ENCODE measurements around the gene AGBL3. TPM values are rescaled to one million over a fixed set of nuclear protein-coding genes. Genes with fewer than 3 reads are reported as not detected.

AGBL3 gene
- polyA plus RNA-seq, 2 of the 4 experiments (the other 2 are of a cell fraction): 2.2 to 4.3 TPM

DNA sequence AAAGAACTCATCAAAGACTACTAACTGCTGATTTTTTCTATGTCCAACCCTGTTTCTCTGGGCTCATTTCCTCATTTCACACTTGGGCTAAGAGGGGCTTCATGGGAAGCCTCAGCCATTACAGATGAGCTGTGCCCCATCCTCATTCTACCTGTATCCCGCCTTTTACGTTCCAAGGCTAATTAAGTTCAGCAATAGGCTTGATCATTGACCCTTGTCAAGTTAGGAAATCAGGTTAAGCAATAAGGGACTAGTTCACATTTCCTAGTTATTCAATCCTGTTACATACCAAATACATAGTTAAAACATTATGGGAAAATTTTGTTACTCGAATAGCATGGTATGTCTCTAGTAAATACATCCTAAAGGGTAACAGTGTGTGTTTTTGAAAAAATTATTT lies 29.3 kb upstream of the AGBL3 start:
- TF ChIP-seq, protein P1, sequence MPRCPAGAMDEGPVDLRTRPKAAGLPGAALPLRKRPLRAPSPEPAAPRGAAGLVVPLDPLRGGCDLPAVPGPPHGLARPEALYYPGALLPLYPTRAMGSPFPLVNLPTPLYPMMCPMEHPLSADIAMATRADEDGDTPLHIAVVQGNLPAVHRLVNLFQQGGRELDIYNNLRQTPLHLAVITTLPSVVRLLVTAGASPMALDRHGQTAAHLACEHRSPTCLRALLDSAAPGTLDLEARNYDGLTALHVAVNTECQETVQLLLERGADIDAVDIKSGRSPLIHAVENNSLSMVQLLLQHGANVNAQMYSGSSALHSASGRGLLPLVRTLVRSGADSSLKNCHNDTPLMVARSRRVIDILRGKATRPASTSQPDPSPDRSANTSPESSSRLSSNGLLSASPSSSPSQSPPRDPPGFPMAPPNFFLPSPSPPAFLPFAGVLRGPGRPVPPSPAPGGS (IDR thresholded peaks at IDR 0.05): no peak
- DNase-seq (ENCODE audit: low read depth in 1 of 2, low spot score in 1 of 2) (no peak), ATAC-seq (no peak), FAIRE-seq (no peak)
- Histone ChIP-seq H3K4me3 (no peak overlapping the region), H3K4me1 (no peaks in the 10 kb centered on the region), H3K4me2 (no peak overlapping the region), H3K27ac (no peak overlapping the region), H3K9me3 (no peaks in the 10 kb centered on the region)
- 94% methylated on average over 3 of the region's 3 CpGs for WGBS (ENCODE audit: missing lambda C conversion rate)
- ChIA-PET POLR2A (no interaction called here), CTCF (interaction anchor here (1.5 to 2.2 kb wide), 2 partner anchors 267 to 324 kb away, joined by 7 to 12 read pairs; no protein-coding TSS in a partner anchor)

DNA sequence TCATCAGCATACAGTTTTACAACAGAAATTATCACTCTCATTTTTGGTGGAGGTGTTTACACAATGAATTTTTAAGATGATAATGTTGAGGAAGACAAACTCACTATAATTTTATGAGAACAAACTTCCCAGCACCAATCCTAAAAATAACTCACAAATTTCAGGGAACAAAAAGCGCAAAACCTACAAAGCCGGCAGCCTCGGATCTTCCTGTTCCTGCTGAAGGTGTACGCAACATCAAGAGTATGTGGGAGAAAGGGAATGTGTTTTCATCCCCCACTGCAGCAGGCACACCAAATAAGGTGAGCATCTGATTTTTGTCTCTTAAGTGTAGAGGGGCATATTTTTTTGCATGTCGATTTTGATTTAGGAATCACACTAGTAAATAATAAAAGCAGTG lies 26.5 kb upstream of the AGBL3 start:
- no peak overlapping the region for H3K4me2 ChIP-seq
- CTCF ChIA-PET: interaction anchor here (1.5 kb wide), 1 partner anchor 273 kb away, joined by 6 read pairs; no protein-coding TSS in a partner anchor
- DNase-seq (ENCODE audit: low read depth in 1 of 2, low spot score in 1 of 2): no peak
- 90% methylated on average over 5 of the region's 5 CpGs for WGBS (ENCODE audit: missing lambda C conversion rate)
- H3K4me1 ChIP-seq: no peaks in the 10 kb centered on the region
- TF ChIP-seq, protein P2, sequence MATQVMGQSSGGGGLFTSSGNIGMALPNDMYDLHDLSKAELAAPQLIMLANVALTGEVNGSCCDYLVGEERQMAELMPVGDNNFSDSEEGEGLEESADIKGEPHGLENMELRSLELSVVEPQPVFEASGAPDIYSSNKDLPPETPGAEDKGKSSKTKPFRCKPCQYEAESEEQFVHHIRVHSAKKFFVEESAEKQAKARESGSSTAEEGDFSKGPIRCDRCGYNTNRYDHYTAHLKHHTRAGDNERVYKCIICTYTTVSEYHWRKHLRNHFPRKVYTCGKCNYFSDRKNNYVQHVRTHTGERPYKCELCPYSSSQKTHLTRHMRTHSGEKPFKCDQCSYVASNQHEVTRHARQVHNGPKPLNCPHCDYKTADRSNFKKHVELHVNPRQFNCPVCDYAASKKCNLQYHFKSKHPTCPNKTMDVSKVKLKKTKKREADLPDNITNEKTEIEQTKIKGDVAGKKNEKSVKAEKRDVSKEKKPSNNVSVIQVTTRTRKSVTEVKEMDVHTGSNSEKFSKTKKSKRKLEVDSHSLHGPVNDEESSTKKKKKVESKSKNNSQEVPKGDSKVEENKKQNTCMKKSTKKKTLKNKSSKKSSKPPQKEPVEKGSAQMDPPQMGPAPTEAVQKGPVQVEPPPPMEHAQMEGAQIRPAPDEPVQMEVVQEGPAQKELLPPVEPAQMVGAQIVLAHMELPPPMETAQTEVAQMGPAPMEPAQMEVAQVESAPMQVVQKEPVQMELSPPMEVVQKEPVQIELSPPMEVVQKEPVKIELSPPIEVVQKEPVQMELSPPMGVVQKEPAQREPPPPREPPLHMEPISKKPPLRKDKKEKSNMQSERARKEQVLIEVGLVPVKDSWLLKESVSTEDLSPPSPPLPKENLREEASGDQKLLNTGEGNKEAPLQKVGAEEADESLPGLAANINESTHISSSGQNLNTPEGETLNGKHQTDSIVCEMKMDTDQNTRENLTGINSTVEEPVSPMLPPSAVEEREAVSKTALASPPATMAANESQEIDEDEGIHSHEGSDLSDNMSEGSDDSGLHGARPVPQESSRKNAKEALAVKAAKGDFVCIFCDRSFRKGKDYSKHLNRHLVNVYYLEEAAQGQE (IDR thresholded peaks at IDR 0.05): no peak
- TF ChIP-seq SREBF2 (IDR thresholded peaks at IDR 0.05) (no peak), RNF2 (IDR thresholded peaks at IDR 0.05; ENCODE audit: borderline replicate concordance, low read depth) (no peak), RARB (CRISPR knock-in tag; IDR thresholded peaks at IDR 0.05) (no peak), FOSL2 (IDR thresholded peaks at IDR 0.05) (no peak), FOSL2 (CRISPR knock-in tag; IDR thresholded peaks at IDR 0.05) (no peak), CHD4 (IDR thresholded peaks at IDR 0.05; ENCODE audit: borderline replicate concordance) (no peak), CEBPB (IDR thresholded peaks at IDR 0.05) (no peak), EHMT2 (IDR thresholded peaks at IDR 0.05; ENCODE audit: low read depth) (no peak), CHD2 (IDR thresholded peaks at IDR 0.05; ENCODE audit: low read length, partially characterized antibody) (no peak), MYC (IDR thresholded peaks at IDR 0.05; ENCODE audit: borderline replicate concordance, low read length) (no peak), GATA3 (IDR thresholded peaks at IDR 0.05; ENCODE audit: borderline replicate concordance) (no peak), ZSCAN20 (CRISPR knock-in tag; IDR thresholded peaks at IDR 0.05) (no peak), HOXB5 (CRISPR knock-in tag; IDR thresholded peaks at IDR 0.05) (no peak), TP53 (CRISPR knock-in tag; IDR thresholded peaks at IDR 0.05) (no peak)
- TF ChIP-seq, protein P3, sequence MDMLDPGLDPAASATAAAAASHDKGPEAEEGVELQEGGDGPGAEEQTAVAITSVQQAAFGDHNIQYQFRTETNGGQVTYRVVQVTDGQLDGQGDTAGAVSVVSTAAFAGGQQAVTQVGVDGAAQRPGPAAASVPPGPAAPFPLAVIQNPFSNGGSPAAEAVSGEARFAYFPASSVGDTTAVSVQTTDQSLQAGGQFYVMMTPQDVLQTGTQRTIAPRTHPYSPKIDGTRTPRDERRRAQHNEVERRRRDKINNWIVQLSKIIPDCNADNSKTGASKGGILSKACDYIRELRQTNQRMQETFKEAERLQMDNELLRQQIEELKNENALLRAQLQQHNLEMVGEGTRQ (IDR thresholded peaks at IDR 0.05): no peak
- TF ChIP-seq, protein P4, sequence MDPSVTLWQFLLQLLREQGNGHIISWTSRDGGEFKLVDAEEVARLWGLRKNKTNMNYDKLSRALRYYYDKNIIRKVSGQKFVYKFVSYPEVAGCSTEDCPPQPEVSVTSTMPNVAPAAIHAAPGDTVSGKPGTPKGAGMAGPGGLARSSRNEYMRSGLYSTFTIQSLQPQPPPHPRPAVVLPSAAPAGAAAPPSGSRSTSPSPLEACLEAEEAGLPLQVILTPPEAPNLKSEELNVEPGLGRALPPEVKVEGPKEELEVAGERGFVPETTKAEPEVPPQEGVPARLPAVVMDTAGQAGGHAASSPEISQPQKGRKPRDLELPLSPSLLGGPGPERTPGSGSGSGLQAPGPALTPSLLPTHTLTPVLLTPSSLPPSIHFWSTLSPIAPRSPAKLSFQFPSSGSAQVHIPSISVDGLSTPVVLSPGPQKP (IDR thresholded peaks at IDR 0.05; ENCODE audit: low read depth, low read length): no peak
- H3K9me3 ChIP-seq: no peaks in the 10 kb centered on the region
- H3K27ac ChIP-seq: no peak overlapping the region
- POLR2A ChIA-PET: no interaction called here
- no peak for FAIRE-seq
- ATAC-seq: no peak
- H3K4me3 ChIP-seq: no peak overlapping the region
